ENCODE data around the gene MED12L. TPM values are rescaled to one million over a fixed set of nuclear protein-coding genes. Genes with fewer than 3 reads are reported as not detected.
A peak's percentile ranks its signal among the peaks of the same experiment; 100 is the strongest.

MED12L gene
- total RNA-seq, 1 donor from 2014 or later: 1.5 TPM

DNA sequence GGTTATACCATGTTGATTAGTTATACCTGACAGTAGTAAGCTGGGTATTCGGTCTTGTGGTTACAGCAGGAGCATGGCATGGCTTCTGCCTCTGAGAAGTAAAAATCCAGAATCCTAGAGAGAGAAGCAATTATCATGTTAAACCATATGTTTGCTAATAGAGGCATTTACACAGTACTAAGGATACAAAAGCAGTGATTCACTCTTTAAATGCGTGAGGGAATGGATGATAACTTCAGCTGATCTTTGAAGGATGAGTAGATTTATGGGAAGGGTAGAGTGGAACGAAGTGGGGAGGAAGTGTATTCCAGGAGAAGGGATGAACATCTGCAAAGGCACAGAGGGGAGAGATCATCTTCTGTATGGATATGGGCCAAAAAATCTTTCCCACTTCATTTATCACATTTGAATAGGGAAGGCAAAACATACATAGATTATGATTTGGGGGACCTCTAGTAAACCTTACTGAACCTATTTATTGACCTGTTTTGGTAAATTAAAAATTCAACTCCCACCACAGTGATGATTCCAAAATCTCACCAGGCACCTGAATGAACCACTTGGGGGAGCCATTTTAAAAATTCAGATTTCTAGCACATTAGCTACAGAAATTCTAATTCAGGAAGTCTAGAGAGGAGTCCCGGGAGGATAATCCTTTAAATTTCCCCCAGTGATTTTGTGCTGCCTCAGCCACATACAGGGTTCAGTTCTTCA lies 340.3 kb downstream of the MED12L start:
- DNase-seq: no peak

DNA sequence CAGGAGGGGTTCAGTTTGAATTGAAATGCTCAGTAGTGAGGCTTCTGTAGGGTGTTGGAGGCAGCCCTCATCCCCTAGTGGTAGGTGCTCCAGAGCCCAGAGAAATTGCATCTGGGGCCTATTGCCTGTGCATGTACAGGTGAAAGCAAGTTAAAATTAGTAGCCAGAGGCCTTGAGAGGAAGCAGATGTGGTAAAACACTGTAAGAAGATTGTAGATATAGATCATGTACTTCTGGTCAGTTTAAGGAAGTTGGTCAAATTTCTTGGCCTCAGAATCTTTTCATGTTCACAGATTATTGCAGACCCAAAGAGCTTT lies 340.8 kb downstream of the MED12L start:
- no peak for DNase-seq

DNA sequence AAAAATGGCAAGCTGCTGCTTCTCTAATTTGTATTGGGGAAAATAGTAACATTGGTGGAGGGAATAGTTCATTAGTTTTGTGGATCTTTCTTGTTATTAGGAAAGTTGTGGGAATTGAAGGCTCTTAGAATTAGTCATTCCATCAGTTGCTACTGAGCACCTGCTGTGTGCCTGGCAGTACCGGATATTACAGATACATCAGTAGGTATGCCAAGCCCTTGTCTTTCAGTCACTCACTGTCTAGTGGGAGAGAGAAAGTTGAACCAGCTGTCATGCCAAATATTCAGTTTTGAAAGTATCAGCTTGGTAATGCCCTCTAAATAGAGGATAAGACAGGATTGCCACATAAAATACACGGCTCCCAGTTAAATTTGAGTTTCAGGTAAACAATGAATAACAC lies 342.9 kb downstream of the MED12L start:
- no peak for DNase-seq

DNA sequence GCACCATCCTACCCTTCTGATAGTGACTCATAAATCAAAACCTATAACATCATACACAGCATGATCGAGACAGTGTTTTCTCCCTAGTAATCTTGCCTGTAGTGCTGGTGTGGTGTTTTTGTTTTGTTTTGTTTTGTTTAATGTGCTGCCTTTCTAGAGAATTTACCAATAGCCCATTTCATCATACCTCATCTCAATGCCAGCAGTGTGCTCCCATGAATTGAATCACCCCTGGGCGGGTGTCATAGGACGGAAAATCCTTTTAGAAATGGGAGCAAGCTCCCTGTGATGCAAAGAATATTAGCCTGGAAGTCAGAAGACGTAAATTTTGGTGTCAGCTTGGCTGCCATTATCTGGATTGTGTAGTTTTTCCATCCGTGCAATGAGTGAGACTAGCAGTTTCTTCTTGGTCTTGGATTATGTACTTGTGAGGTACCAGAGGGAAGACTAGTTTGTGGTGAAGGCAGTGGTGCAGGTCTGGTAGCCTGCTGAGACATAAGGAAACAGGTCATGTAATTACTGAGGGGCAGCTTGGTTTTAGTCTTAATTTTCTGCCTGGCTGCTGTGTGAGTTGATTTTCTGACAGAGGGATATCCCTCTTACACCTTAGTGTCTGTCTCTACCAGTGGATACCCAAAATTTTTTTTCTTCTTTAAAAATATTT lies 345.5 kb downstream of the MED12L start:
- no peak for DNase-seq

DNA sequence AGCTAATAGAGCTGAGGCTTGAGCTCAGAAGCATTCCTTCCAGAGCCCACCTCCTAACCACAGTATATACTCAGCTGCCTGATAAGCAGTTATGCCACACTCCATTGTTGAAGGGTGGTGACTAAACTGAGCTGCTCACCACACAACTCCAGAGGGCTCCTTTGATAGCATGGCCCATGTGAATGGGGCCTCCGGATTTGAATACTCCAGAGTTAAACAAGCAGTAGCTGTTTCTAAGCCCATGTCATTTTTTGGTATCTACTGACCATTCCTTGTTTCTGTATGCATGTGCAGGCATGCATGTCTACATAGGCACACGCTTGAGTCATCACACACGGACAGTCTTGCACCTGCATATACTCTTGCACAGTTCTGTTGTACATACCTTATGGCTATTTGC lies 346.5 kb downstream of the MED12L start:
- DNase-seq: no peak

DNA sequence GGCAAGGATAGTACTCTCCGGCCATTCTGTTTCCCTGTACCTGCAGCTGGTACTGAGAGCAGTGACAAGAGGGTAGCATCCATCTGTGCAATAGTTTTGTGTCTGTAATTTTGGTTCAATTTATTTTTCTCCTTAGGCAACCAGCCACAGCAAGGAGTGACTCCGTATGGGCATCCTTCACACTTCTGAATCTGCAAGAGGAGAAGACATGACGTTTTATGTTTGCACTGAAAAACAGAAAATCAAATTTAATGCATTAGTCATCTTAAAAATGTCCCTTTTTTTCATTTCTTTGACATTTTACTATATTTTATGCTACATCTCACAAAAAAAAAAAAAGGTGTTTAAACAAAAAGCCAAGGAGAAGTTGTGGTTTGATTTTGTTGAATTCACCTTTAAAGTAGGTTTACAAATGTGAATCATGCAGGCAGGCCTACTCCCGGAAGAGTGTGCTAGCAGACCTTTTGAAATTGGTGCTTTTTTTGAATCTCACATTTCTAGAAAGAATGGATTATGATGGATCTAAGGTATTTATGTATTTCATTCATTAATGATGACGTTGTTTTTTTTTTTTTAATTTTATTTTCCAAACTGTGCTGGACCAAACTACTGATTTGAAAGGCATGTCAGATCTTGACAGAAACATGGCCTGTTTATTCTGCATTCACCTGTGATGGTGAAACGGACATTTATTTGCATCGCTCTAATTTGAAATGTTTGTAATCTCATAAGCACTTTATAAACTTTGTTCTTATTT lies 347.3 kb downstream of the MED12L start:
- no peak for DNase-seq

DNA sequence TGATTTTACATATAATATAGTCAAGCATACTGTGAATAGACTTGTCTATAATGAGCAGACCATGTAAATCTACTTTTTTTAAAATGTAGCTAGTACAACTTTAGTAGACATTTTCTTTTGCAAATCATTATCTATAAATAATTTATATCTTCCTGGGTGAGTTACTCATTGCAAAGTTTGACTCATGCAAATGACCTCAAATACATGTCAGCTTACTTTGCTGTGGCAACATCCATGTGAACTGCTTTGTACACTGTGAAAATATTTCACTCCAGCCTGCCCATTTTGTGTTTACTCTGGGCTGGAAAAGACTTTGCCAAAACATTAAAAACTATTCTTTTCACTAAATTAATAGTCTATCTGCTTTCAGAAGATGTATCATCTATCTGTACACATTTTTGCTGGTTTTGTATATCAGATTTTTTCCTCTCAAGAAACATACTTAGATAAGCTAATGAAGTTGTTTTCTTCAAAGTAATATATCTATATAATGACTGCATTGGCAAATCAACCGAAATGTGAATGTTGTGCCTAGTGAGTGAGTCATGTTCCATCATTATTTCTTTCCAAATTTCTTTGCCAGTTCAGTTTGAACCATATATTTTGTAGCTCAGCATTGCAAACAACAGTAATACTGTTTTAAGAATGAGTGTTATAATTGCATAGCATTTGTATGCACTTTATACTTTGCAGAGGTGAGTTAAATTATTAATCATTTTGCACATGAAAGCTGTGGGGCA lies 348.9 kb downstream of the MED12L start:
- no peak for DNase-seq

DNA sequence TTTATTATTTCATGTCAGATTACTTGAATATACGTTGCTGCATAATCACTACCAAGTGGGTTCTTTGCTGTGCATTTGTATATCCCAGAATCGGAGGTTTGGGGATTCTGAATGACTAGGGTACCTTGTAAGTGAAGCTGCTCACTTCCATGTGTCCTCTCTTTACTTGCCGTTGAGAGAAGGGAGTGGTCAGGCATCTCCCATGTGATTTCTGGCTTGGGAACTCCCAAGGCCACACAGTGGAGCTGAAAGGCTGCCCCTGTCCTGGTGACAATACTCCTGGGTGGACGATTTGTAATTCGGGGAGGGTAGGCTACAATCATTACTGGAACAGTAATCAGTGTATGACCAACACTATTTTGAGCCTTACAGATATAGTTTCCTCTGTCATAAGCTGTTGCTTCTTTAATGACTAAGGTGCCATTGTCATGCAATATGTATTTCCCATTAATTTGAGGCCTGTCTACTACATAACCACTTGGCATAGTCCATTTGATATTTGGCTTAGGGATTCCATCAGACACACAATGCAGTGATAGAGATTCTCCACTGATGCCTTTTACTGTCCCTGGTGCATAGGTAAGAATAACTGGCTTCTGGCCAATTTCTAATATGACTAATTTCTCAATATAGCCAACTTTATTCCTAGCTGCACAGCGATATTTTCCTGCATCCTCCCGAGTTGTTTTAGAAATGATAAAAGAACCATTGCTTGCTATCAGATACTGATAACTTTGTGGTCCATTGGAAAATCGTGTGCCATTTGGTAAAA lies 351.4 kb downstream of the MED12L start:
- DNase-seq: peak; percentile 30

DNA sequence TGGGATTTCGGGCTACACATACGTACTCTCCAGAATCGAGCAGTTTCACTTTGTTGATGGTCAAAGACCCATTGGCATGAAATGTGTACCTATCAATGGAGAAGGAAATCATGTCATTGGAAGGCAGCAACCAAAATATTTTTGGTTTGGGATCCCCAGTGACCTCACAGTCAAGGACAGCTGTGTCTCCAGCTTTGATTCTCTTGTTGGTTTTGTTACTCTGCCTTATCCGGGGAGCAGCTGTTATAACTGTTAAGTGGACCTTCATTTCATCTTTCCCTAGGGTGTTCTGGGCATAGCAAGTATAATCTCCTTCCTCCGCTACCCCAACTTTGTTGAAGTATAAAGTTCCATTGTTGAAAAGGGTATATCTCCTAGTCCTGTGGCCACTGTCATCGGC lies 352.4 kb downstream of the MED12L start:
- no peak for DNase-seq

DNA sequence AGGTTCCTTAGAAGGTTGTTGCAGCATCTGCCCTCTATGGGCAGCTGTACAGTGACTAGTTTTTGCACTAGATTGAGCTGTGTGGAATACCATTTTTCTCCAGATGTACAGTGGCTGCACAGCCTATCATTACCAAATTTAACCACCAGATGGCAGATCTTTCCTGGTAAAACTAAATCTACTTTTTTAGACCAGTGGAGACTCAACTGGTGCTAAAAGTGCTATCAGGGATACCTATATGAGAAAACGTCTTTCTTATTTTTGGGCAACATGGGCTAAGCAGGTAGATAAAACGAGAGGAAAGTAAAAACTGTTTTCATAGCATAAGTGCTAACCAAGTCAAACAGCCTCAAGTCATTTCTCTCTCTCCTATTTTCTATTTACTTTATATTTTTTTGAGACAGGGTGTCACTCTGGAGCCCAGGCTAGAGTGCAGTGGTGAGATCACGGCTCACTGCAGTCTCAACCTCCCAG lies 354.2 kb downstream of the MED12L start:
- peak; percentile 28 for DNase-seq

DNA sequence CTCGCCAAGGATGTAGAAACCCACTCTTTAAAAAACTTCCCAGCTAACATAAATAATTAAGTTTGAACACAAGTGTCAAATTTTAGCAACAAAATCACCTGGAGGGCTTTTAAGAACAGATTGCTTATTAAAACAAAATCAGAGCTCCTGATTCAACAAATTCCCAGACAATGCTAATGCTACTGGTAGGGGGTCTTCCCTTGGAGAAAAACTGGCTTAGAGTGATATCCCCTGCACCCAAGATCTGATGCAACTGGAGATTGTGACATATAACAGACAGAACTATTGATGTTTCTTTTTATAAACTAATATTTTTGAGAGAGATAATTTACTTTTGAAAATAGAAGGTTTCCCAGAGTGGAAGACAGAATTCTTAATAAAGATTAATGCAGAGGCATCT lies 355.5 kb downstream of the MED12L start:
- DNase-seq: no peak

DNA sequence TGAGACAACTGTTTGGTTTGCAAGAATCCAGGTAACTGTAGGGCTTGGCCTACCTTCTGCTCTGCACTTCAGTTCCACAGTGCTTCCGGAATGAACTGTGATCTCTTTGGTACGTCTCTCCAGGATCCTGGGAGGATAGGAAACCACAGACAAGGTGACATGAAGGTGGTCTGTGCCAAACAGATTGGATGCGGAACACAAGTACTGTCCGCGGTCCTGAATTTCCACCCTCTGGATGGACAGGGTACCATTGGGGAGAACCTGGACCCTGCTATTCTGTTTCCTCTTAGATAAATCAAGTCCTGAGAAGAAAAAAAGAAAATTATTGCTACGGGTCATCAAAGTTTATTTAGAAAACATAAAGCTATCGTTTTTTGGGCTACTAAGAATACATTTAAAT lies 358.1 kb downstream of the MED12L start:
- no peak for DNase-seq

DNA sequence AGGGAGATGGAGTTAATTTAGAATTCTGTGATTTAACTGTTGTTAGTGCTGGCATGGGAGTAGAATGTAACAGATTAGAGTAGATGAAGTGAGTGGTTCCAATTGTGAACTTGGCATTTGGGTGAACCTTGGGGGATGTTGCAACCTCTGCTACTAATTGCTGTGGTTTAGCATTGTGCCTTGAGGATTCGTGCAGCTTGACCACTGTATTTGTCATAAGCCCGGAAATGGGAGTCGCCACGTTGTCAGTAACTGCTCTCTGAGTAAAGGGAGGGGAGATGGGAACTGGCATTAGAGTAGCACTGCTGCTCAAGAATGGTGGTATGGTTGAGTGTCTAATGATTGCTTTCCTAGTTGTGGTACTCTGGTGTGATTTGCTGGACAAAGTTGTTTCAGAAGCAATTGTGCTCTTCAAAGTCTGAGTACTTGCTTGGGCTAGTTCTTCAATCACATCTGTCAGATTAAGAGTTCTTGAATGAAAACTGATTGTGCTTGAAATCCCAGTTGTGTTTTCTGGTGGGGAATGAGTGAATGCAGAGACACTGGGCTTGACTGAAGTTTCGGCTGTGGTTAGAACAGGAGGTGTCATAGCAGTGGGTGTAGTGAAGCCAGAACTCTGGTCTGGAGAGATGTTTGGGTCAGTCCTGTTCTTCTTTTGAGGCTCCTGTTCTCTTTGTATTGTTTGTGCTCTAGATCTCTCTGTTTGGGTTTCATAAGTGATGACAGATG lies 360.0 kb downstream of the MED12L start:
- DNase-seq: no peak

DNA sequence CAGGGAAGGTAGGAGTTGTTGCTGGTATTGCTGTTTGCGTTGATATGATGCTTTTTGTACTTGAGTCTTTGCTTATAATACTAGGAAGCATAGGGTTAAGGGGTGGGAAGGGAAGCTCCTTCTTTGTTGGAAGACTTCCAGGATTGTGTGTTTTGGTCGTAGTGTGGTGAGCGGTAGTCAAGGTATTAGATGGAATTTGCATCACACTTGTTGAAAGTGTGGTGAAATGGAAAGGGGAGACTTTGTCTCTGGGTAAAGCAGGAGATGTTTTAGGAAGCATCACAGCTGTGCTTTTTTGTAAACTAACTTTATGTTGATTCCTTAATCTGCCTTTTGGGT lies 360.5 kb downstream of the MED12L start:
- no peak for DNase-seq

DNA sequence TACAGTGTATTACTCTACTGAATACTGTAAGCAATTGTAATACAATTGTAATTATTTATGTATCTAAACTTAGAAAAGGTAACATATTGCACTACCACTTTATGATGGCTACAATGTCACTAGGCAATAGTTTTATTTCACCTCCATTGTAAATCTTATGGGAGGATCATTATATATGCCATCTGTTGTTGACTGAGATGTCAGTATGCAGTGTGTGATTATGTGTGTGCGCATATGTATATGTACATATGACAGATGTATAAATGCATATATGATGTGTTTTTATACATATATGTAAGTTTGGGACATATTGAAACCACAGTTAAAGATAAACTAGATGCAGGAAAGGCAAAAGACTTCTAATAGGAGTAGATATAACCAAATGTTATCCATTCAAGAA lies 366.9 kb downstream of the MED12L start:
- no peak for DNase-seq

DNA sequence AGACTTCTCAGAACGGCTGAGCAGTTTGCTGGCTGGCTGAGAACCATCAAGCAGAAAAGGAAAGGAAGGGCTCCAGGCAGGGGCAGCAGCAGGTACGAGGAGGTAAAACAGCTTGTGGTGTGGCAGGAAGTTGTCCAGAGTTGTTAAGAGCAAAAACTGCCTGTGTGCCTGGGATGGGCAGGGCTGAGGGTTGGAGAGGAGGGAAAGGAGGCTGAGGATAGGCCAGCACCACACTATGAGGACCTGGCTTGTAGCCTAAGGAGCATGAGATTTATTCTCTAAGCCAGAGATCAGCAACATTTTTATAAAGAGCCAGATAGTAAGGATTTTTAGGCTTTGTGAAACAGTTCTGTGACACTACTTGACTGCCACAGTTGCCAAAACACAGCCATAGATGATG lies 367.4 kb downstream of the MED12L start:
- no peak for DNase-seq

DNA sequence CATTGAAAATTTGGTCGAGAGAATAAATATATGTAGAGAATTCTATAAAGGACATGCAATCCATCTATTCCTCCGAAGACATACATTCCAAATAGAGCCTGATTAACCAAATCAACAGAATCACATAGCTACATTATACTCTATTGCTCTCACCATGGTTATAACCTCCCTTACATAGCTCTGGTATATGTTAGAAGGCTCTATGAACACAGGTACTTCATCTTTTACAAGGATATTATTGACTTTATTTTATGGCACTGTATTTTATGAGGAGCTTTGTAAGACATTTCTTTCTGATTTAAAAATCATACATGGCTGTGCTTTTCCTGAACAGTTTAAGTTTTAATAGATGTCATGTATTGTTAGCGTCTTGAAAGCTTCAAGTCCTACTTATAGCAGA lies 370.6 kb downstream of the MED12L start:
- no peak for DNase-seq

DNA sequence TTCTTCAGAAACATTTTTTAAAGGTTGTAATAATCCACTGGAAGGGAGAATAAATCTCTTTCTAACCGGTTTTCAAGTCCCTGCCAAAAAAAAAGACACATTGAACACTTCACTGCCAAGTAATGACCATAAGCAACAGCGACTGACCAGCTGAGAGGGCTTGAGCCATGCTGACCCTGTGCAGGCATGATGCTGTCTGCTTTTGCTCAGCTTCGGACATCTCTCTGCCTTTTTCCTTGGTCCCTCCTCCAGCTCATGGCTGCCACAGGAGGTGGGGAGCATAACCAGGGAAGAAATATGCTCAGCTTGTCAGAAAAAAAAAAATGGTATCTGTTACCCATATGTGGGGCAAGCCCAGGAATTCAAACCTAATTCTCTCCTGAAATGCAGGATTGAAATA lies 373.9 kb downstream of the MED12L start:
- no peak for DNase-seq

DNA sequence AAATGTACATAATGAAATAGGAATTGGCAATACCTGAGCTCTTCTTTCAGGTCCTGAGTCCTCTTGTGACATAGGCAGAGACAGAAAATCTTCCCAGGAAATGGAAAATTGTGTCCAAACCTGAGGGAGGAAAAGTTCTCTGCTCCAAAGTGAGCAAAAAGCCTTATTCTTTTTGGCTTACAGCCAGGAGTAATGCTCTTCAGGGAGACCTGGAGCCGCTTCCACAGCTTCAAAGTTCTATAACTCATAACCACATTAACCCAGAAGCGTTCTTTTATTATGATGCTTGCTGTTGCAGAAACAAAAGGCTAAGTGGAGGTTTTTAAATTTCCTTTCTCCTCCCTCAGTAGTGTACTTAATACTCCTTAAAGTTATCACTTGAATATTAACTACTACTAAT lies 374.8 kb downstream of the MED12L start:
- no peak for DNase-seq

DNA sequence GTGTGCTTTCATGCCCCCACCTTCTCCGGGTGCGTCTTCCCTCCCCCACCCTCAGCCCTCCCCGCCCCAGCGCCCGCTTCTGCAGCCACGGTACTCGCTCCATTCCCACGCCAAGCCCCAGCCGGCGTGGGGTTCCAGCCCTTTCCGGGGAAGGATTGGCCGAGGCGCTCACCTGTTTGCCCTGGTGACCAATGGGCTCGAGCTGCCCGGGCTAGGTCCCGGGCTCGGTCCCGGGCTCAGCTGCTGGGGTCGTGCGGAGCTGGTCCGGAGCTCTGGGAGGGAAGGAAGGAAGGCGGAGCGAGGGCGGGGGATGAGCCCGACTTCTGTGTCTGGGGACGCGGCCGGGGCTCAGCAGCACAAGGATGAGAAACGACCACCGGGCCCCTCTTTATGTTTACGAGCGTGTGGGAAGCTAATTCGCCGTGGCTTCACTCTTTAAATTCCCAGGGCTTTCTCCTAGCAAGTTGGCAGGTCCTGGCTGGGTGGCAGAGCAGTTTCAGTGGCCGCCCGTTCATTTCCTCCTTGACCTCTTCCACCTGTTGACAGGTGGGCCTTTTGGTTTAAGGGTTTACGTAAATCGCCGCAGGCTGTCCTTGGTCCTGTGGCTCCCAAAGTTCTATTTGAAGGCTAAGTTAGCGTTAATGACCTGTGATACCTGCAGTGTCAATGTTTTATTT lies 375.4 kb downstream of the MED12L start, which contains the start of gene IGSF10:
IGSF10 (minus strand) TSS at position 288 of the 677 bp plus-strand sequence. CDS start 2,352 bp downstream, outside the sequence.
- DNase-seq: no peak

All from skin of body (tissue), 2 donors.